ENCODE data around the gene AKR1D1. TPM values are rescaled to one million over a fixed set of nuclear protein-coding genes. Genes with fewer than 3 reads are reported as not detected.
"Not testable (repeated sequence)": the region's sequence is repeated elsewhere in the genome, so short reads cannot be mapped to it uniquely, and the experiment has no call there.

AKR1D1 gene
- total RNA-seq, 1 donor: not detected

DNA sequence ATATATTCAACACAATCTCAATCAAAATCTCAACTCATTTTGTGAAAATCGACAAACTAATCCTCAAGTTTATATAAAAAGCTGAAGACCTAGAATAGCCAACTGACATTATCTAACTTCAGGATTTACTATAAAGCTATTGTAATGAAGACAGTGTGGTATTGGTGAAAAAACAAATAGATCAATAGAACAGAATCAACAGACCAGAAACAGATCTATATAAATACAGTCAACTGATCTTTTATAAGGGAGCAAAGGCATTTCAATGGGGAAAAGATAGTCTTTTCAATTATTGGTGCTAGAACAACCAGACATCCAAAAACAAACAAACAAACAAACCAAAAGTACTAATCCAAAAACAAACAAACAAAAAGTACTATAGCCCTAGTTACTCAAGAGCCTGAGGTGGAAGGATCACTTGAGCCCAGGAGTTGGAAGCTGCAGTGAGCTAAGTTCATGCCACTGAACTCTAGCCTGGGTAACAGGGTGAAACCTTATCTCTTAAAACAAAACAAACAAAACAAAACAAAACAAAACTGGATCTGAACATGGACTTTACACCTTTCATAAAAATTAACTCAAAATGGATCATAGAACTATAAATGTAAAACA, 26.6 kb upstream of the AKR1D1 start:
- Histone ChIP-seq H3K36me3 (ENCODE audit: insufficient read depth, low read length) (no peaks in the 10 kb centered on the region), H3K27ac (ENCODE audit: low read depth, low read length) (no peak overlapping the region), H3K4me1 (ENCODE audit: insufficient read depth, low read length) (no peaks in the 10 kb centered on the region), H3K4me2 (ENCODE audit: insufficient read depth, low read length) (no peak overlapping the region), H3K9me3 (ENCODE audit: low read depth, low read length) (no peaks in the 10 kb centered on the region), H4K20me1 (ENCODE audit: insufficient read depth, low read length) (no peaks in the 10 kb centered on the region), H2AFZ (ENCODE audit: low read length) (no peak overlapping the region), H3K4me3 (ENCODE audit: insufficient read depth, low read length) (no peak overlapping the region), H3K79me2 (ENCODE audit: insufficient read depth, low read length) (no peaks in the 10 kb centered on the region), H3K27me3 (ENCODE audit: insufficient read depth, low read length) (peaks cover 3% of the 10 kb centered on the region)
- TF ChIP-seq, protein P1, sequence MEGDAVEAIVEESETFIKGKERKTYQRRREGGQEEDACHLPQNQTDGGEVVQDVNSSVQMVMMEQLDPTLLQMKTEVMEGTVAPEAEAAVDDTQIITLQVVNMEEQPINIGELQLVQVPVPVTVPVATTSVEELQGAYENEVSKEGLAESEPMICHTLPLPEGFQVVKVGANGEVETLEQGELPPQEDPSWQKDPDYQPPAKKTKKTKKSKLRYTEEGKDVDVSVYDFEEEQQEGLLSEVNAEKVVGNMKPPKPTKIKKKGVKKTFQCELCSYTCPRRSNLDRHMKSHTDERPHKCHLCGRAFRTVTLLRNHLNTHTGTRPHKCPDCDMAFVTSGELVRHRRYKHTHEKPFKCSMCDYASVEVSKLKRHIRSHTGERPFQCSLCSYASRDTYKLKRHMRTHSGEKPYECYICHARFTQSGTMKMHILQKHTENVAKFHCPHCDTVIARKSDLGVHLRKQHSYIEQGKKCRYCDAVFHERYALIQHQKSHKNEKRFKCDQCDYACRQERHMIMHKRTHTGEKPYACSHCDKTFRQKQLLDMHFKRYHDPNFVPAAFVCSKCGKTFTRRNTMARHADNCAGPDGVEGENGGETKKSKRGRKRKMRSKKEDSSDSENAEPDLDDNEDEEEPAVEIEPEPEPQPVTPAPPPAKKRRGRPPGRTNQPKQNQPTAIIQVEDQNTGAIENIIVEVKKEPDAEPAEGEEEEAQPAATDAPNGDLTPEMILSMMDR (IDR thresholded peaks at IDR 0.05; ENCODE audit: extremely low read depth, low read depth, low read length): no peak
- no peak for DNase-seq (ENCODE audit: insufficient read length, low spot score, missing footprints)

DNA sequence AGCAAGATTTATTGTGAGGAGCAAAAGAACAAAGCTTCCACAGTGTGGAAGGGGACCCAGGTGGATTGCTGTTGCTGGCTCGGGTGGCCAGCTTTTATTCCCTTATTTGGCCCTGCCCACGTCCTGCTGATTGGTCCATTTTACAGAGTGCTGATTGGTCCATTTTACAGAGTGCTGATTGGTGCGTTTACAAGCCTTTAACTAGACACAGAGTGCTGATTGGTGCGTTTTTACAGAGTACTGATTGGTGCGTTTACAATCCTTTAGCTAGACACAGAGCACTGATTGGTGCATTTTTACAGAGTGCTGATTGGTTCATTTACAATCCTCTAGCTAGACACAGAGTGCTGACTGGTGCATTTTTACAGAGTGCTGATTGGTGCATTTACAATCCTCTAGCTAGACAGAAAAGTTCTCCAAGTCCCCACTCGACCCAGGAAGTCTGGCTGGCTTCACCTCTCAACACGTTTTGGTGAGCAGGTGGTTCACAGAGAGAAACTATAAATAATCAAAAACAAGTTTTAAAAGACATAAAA, 24.5 kb upstream of the AKR1D1 start:
- not testable (repeated sequence) for H3K4me3 ChIP-seq (ENCODE audit: insufficient read depth, low read length); H3K36me3 ChIP-seq (ENCODE audit: insufficient read depth, low read length); H3K27ac ChIP-seq (ENCODE audit: low read depth, low read length); H3K4me2 ChIP-seq (ENCODE audit: insufficient read depth, low read length); H4K20me1 ChIP-seq (ENCODE audit: insufficient read depth, low read length); H3K9me3 ChIP-seq (ENCODE audit: low read depth, low read length); H3K4me1 ChIP-seq (ENCODE audit: insufficient read depth, low read length); H3K79me2 ChIP-seq (ENCODE audit: insufficient read depth, low read length); H2AFZ ChIP-seq (ENCODE audit: low read length); DNase-seq (ENCODE audit: insufficient read length, low spot score, missing footprints); H3K27me3 ChIP-seq (ENCODE audit: insufficient read depth, low read length)

DNA sequence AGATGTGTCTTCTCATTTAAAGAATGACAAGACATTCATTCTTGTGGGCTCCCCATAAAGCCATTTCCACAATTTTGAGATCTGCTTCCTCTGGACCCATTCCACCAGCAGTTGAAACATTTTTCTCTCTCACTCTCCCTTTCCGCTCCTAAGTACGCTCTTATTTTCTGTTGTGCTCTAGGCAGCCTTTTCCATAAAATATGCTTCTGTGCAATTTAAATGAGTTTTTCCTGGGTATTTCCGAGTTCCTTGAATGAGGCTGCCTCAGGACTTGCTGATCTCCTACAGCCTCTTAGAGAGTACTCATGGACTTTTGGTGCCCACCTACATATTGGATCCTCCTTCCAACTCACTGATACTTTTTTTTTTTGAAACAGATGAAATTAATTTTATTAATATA, 23.6 kb upstream of the AKR1D1 start:
- no peaks in the 10 kb centered on the region for H3K36me3 ChIP-seq (ENCODE audit: insufficient read depth, low read length)
- no peaks in the 10 kb centered on the region for H3K9me3 ChIP-seq (ENCODE audit: low read depth, low read length)
- no peaks in the 10 kb centered on the region for H3K79me2 ChIP-seq (ENCODE audit: insufficient read depth, low read length)
- no peak overlapping the region for H3K27ac ChIP-seq (ENCODE audit: low read depth, low read length)
- no peak for DNase-seq (ENCODE audit: insufficient read length, low spot score, missing footprints)
- TF ChIP-seq, protein P1 (IDR thresholded peaks at IDR 0.05; ENCODE audit: extremely low read depth, low read depth, low read length): no peak
- H3K4me2 ChIP-seq (ENCODE audit: insufficient read depth, low read length): no peak overlapping the region
- H3K4me1 ChIP-seq (ENCODE audit: insufficient read depth, low read length): no peaks in the 10 kb centered on the region
- no peak overlapping the region for H2AFZ ChIP-seq (ENCODE audit: low read length)
- H3K4me3 ChIP-seq (ENCODE audit: insufficient read depth, low read length): no peak overlapping the region
- no peaks in the 10 kb centered on the region for H3K27me3 ChIP-seq (ENCODE audit: insufficient read depth, low read length)
- no peaks in the 10 kb centered on the region for H4K20me1 ChIP-seq (ENCODE audit: insufficient read depth, low read length)

DNA sequence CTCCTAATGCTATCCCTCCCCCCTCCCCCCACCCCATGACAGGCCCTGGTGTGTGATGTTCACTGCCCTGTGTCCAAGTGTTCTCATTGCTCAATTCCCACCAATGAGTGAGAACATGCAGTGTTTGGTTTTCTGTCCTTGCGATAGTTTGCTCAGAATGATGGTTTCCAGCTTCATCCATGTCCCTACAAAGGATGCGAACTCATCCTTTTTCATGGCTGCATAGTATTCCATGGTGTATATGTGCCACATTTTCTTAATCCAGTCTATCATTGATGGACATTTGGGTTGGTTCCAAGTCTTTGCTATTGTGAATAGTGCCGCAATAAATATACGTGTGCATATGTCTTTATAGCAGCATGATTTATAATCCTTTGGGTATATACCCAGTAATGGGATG, 20.6 kb upstream of the AKR1D1 start:
- H4K20me1 ChIP-seq (ENCODE audit: insufficient read depth, low read length); H3K4me2 ChIP-seq (ENCODE audit: insufficient read depth, low read length); H3K27ac ChIP-seq (ENCODE audit: low read depth, low read length); H3K4me3 ChIP-seq (ENCODE audit: insufficient read depth, low read length); H3K79me2 ChIP-seq (ENCODE audit: insufficient read depth, low read length); H3K36me3 ChIP-seq (ENCODE audit: insufficient read depth, low read length); H3K9me3 ChIP-seq (ENCODE audit: low read depth, low read length); DNase-seq (ENCODE audit: insufficient read length, low spot score, missing footprints); H3K27me3 ChIP-seq (ENCODE audit: insufficient read depth, low read length); H2AFZ ChIP-seq (ENCODE audit: low read length); H3K4me1 ChIP-seq (ENCODE audit: insufficient read depth, low read length): not testable (repeated sequence)

DNA sequence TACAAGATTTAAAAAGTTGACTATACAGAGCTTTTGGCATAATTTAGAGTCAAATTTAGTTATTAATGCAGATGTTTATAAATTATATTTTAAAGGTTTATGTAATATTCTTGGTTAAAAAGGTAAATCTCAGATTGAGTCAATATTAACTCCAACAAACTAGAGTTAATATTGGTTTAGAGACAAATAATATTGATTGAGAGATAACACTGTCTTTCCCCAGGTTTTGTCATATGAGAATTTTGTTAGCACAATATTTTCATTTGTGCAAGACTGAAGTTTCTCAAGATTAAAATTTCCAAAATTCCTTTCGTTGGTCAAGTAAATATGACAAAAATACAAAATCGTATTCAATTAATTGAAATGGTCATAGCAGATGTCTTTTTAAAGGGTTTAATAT, 12.9 kb upstream of the AKR1D1 start:
- H3K9me3 ChIP-seq (ENCODE audit: low read depth, low read length): no peaks in the 10 kb centered on the region
- H3K27me3 ChIP-seq (ENCODE audit: insufficient read depth, low read length): peaks cover 2% of the 10 kb centered on the region
- no peak overlapping the region for H3K27ac ChIP-seq (ENCODE audit: low read depth, low read length)
- H3K4me1 ChIP-seq (ENCODE audit: insufficient read depth, low read length): no peaks in the 10 kb centered on the region
- H2AFZ ChIP-seq (ENCODE audit: low read length): no peak overlapping the region
- no peaks in the 10 kb centered on the region for H3K36me3 ChIP-seq (ENCODE audit: insufficient read depth, low read length)
- H4K20me1 ChIP-seq (ENCODE audit: insufficient read depth, low read length): no peaks in the 10 kb centered on the region
- no peak overlapping the region for H3K4me2 ChIP-seq (ENCODE audit: insufficient read depth, low read length)
- no peak for DNase-seq (ENCODE audit: insufficient read length, low spot score, missing footprints)
- TF ChIP-seq, protein P1 (IDR thresholded peaks at IDR 0.05; ENCODE audit: extremely low read depth, low read depth, low read length): no peak
- H3K79me2 ChIP-seq (ENCODE audit: insufficient read depth, low read length): no peaks in the 10 kb centered on the region
- H3K4me3 ChIP-seq (ENCODE audit: insufficient read depth, low read length): no peak overlapping the region
